Heart left ventricle (tissue), 16 donors: ENCODE measurements around the gene CRISPLD2. TPM values are rescaled to one million over a fixed set of nuclear protein-coding genes. Genes with fewer than 3 reads are reported as not detected.

ENCODE experiments used
- ATAC-seq, 4 donors: fragments of 200-7000 bp; cut with Tn5 transposase; one replicate each; pipeline ENCODE4 v1.9.1; 2020 to 2022; ENCODE audit warnings: moderate library complexity in 4 of 4, mild to moderate bottlenecking in 3 of 4, moderate number of reproducible peaks in 1 of 4
- DNase-seq, 5 donors: peaks; one replicate each; pipeline ENCODE4 v3.0.0-alpha.2; 2020
- H3K27ac ChIP-seq, 12 donors: fragments of 200-600 bp; sonication (generic) in 4 of 12; one replicate each; pipeline versions ENCODE4 v1.5.0 to v1.8.0; 2016 to 2022; ENCODE audit warnings: mild to moderate bottlenecking in 2 of 12
- H3K27me3 ChIP-seq, 9 donors: fragments of 200-600 bp; sonication (generic) in 2 of 9; one replicate each; pipeline versions ENCODE4 v1.5.1 to v1.8.0; 2016 to 2022; ENCODE audit warnings: mild to moderate bottlenecking in 3 of 9
- H3K36me3 ChIP-seq, 9 donors: fragments of 200-600 bp; sonication (generic) in 2 of 9; one replicate each; pipeline versions ENCODE4 v1.5.0 to v1.8.0; 2018 to 2022; ENCODE audit warnings: mild to moderate bottlenecking in 2 of 9
- H3K4me1 ChIP-seq, 12 donors: fragments of 200-600 bp; sonication (generic) in 4 of 12; one replicate each; pipeline versions ENCODE4 v1.5.0 to v1.8.0; 2016 to 2022; ENCODE audit warnings: mild to moderate bottlenecking in 3 of 12
- H3K4me3 ChIP-seq, 12 donors: fragments of 200-600 bp; sonication (generic) in 4 of 12; one replicate each; pipeline versions ENCODE4 v1.5.0 to v1.8.0; 2017 to 2022; ENCODE audit warnings: mild to moderate bottlenecking in 9 of 12, moderate library complexity in 4 of 12
- H3K9me3 ChIP-seq, 12 donors: fragments of 200-600 bp; sonication (generic) in 4 of 12; one replicate each; pipeline versions ENCODE4 v1.5.0 to v1.8.0; 2016 to 2022; ENCODE audit warnings: mild to moderate bottlenecking in 1 of 12
- POLR2A ChIP-seq, 2 donors: fragments of 450-650 bp; IDR thresholded peaks; one replicate each; pipeline ENCODE4 v1.6.1; 2017; ENCODE audit warnings: antibody characterized with exemption in 2 of 2, mild to moderate bottlenecking in 2 of 2, moderate library complexity in 2 of 2
- WGBS, 4 donors: extraction: QIAGEN DNeasy Blood & Tissue Kit in 2 of 4; methylation state at CpG; one replicate each; pipeline versions ENCODE4 v1.1.5 to v1.1.7; 2013 to 2018; 5-methylcytosine and 5-hydroxymethylcytosine counted together
- intact Hi-C, 10 donors: fragments of 100-400 bp; cut with DNase I; formaldehyde crosslinking; loops; one replicate each; pipeline versions ENCODE4 v1.11.1 to v1.14.2; 2022
- polyA plus RNA-seq, 2 donors: library from polyadenylated mRNA; stranded (reverse); fragments of 200-250 nt; gene quantifications; one replicate each; pipeline ENCODE4 v1.2.3, GENCODE V29; 2013
- total RNA-seq, 9 donors: library from RNA; depleted of rRNA in 2 of 9; stranded (reverse); fragments of >200 nt in 2 of 9; fragmentation: NEBNext Ultra II Directional in 3 of 9; extraction: Animal tissue kit (Norgen Biotek cat#: 25700) in 3 of 9; gene quantifications; one replicate each; pipeline versions ENCODE4 v1.1.0 to v1.2.4, GENCODE V29; 2016 to 2023
- TF ChIP-seq, protein P1 (sequence below), 12 donors: fragments of 200-600 bp; sonication (generic) in 4 of 12; IDR thresholded peaks; one replicate each; pipeline versions ENCODE4 v1.5.0 to v1.8.0; 2018 to 2022; ENCODE audit warnings: antibody characterized with exemption in 12 of 12, mild to moderate bottlenecking in 5 of 12
- donor health status: ischemic (EF 13 %, LVEDD 7.1; RV severe dilation, severe dysfunction).
- donor health status: healthy with polysubstance abuse.
- donor health status: DM: no; HTN: yes; CAD: no.
- donor health status: DM: no; HTN: no; CAD: no.
- donor health status: ischemic (EF 25% LVEDD 6.9; RV normal size, moderate dysfunction).
- donor health status: ischemic (EF 25% LVEDD 5.7; RV mildly dilated, moderate dysfunction).
- donor health status: healthy.
- donor health status: DM: yes; HTN: yes; CAD: no.
- donor health status: ischemic (EF 35%, LVEDD 5.7; RV mildly dilated, moderate dysfunction).
- donor health status: nonischemic (EF 11% LVEDD 7.7; RV severe dilation, severe dysfunction).
- donor health status: DM: yes; HTN: yes; CAD: no.
- donor health status: PGD.
- donor health status: ischemic (EF 29% LVEDD 5.4; RV normal size, mild dysfunction).
- donor health status: nonischemic (EF 23%, LVEDD 6.1; RV moderate dilation, normal function).

The CRISPLD2 gene
- total and polyA plus RNA-seq, 11 donors, result 8.0 to 153 (median 12.9) TPM

DNA sequence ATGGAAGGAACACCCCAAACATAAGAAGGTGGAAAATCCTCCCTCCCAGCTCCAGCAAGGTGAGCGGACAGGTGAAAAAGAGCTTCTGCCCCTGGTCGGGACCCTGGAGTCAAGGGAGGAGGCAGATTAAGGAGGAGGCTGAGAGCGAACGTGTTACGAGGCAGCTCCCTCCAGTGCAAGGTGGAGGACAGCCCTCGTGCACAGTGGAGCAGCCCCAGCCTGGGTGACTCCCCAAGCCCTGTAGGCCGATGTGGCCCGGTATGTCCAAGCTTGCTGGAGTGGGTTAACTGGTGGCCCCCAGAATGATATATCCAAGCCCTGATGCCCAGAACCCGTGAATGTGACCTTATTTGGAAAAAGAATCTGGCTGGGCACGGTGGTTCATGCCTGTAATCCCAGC is 15.5 kb upstream of the CRISPLD2 start:
- no peak overlapping the region for H3K4me3 ChIP-seq
- DNase-seq, result no peak
- no peaks in the 10 kb centered on the region for H3K27me3 ChIP-seq
- H3K9me3 ChIP-seq, result no peaks in the 10 kb centered on the region
- WGBS, 4 donors, result 89 to 97% (median 96%) methylated on average over 8 to 10 of the region's 10 CpGs
- H3K27ac ChIP-seq, result no peak overlapping the region
- ATAC-seq, result no peak
- peaks cover 0 to 17% (median 0%) of the 10 kb centered on the region in 12 donors for H3K4me1 ChIP-seq
- H3K36me3 ChIP-seq, result no peaks in the 10 kb centered on the region
- intact Hi-C loops, result no loop called here
- TF ChIP-seq, protein P1, sequence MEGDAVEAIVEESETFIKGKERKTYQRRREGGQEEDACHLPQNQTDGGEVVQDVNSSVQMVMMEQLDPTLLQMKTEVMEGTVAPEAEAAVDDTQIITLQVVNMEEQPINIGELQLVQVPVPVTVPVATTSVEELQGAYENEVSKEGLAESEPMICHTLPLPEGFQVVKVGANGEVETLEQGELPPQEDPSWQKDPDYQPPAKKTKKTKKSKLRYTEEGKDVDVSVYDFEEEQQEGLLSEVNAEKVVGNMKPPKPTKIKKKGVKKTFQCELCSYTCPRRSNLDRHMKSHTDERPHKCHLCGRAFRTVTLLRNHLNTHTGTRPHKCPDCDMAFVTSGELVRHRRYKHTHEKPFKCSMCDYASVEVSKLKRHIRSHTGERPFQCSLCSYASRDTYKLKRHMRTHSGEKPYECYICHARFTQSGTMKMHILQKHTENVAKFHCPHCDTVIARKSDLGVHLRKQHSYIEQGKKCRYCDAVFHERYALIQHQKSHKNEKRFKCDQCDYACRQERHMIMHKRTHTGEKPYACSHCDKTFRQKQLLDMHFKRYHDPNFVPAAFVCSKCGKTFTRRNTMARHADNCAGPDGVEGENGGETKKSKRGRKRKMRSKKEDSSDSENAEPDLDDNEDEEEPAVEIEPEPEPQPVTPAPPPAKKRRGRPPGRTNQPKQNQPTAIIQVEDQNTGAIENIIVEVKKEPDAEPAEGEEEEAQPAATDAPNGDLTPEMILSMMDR (IDR thresholded peaks at IDR 0.05), result no peak
- no peak for TF ChIP-seq POLR2A (IDR thresholded peaks at IDR 0.05)

DNA sequence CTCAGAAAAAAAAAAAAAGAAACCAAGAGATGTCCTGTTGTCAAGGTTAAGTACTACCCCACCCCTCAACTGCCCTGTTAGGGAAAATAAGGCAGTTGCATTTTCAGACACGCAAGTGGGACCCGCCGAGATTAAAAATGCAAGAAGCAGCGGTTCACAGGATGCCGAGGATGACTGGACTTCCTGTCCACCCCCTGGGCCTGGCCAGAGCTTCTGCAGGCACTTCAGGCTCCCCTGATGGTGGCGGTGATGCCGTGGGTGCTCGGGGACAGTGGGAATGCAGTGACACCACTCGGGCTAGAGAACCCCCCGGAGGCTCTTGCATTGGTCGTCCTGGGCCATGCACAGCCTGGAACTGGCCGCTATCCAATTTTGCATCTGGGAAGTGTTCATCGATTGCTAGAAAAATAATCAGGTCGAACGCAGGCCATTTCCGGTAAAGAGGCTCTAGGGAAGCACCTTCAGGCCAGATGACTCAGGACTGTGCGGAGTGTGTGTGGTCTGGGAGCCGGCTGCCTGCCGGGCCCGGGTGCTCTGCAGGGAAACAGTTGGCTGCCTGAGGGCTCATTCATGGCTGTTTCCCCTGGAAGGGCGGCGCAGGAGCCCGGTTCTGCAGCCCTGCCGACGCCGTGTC is 13.4 kb upstream of the CRISPLD2 start:
- TF ChIP-seq, protein P1 (IDR thresholded peaks at IDR 0.05), result no peak
- no peak for TF ChIP-seq POLR2A (IDR thresholded peaks at IDR 0.05)
- peak; percentile 45 to 90 (median 78) for ATAC-seq
- Histone ChIP-seq H3K27ac (peak overlapping the region in 8 of 12 donors; percentile 1 to 79 (median 46)), H3K4me3 (peak overlapping the region in 6 of 12 donors; percentile 7 to 39 (median 22)), H3K27me3 (no peaks in the 10 kb centered on the region), H3K4me1 (peaks cover 0 to 29% (median 0%) of the 10 kb centered on the region in 12 donors), H3K36me3 (no peaks in the 10 kb centered on the region), H3K9me3 (no peaks in the 10 kb centered on the region)
- intact Hi-C loops, result no loop called here
- WGBS, 4 donors, result 40 to 51% (median 46%) methylated on average over 23 to 26 of the region's 26 CpGs
- DNase-seq, result peak in 4 of 5 donors; percentile 56 to 81 (median 76)

DNA sequence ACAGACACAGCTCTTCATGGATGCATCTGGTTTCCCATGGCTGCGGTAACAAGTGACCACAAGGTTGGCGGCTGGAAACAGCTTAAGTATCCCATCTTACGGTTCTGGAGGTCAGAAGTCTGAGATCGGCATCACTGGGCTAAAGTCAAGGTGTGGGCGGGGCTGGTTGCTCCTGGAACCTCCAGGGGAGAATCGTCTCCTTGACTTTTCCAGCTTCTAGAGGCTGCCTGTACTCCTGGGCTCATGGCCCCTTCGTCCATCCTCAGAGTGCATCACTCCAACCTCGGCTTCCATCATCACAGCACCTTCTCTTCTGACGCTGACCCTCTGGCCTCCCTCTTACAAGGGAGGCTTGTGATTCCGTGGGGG is 12.9 kb upstream of the CRISPLD2 start:
- Histone ChIP-seq H3K36me3 (no peaks in the 10 kb centered on the region), H3K9me3 (no peaks in the 10 kb centered on the region), H3K4me1 (peaks cover 0 to 33% (median 0%) of the 10 kb centered on the region in 12 donors), H3K27ac (peak overlapping the region in 7 of 12 donors; percentile 3 to 79 (median 51)), H3K4me3 (peak overlapping the region in 4 of 12 donors; percentile 15 to 39 (median 34)), H3K27me3 (no peaks in the 10 kb centered on the region)
- no peak for ATAC-seq
- 85 to 91% (median 87%) methylated on average over 10 of the region's 10 CpGs for WGBS, 4 donors
- TF ChIP-seq, protein P1 (IDR thresholded peaks at IDR 0.05), result no peak
- TF ChIP-seq POLR2A (IDR thresholded peaks at IDR 0.05), result no peak
- DNase-seq, result no peak
- intact Hi-C loops, result no loop called here

DNA sequence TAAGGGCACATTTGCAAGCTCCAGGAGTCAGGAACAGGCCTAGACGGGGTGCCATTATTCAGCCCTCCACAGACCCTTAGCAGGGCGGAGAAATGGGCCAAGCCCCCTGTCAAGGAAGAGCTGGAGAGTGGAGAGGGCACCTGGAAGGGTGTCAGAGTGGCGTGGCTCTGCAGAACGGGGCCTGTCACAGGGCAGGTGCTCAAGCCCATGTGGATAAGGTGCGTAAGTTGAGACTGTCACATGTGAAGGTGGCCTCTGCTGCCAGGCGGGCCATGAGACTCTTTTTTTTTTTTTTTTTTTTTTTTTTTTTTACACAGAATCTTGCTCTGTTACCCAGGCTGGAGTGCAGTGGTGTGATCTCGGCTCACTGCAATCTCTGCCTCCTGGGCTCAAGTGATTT is 12.0 kb upstream of the CRISPLD2 start:
- intact Hi-C loops, result no loop called here
- Histone ChIP-seq H3K27ac (no peak overlapping the region), H3K4me1 (peaks cover 0 to 33% (median 0%) of the 10 kb centered on the region in 12 donors), H3K36me3 (no peaks in the 10 kb centered on the region), H3K9me3 (no peaks in the 10 kb centered on the region), H3K4me3 (no peak overlapping the region), H3K27me3 (no peaks in the 10 kb centered on the region)
- 89 to 95% (median 93%) methylated on average over 7 of the region's 7 CpGs for WGBS, 4 donors
- peak in 1 of 5 donors; percentile 13 for DNase-seq
- no peak for TF ChIP-seq POLR2A (IDR thresholded peaks at IDR 0.05)
- TF ChIP-seq, protein P1 (IDR thresholded peaks at IDR 0.05), result no peak
- ATAC-seq, result no peak
